ENCODE results near the gene DEFB121.
"Not testable (repeated sequence)": the region's sequence is repeated elsewhere in the genome, so short reads cannot be mapped to it uniquely, and the experiment has no call there.

Gene DEFB121, protein sequence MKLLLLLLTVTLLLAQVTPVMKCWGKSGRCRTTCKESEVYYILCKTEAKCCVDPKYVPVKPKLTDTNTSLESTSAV

DNA sequence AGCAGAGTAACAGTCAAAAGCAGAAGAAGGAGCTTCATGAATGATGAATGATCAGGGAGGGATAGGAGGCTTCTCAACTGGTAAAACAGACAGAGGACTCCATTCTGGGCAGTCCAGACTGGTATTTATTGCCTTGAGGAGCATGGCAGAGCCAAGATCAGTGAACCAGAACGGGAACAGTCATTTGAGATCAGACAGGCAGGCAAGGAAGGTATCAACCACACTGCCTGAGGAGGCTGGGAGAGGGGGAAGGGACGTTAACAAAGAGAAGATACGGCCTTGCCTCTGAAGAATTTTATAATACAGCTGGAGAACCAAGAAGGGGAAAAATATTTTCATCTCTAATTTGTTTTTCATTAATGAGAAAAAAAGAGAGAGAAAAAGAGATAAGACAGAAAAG is at the start of gene DEFB121:
Gene DEFB121 (minus strand): TSS at position 101 of the 400 bp plus-strand sequence. CDS start 63 bp downstream, at position 38.
- Histone ChIP-seq H3K4me1 (ENCODE audit: insufficient read depth, low read length) (no peaks in the 10 kb centered on the region), H3K9me3 (ENCODE audit: low read length) (no peaks in the 10 kb centered on the region), H3K4me3 (ENCODE audit: low read length) (no peak within 1 kb of the TSS), H2AFZ (ENCODE audit: low read depth, low read length) (no peak within 1 kb of the TSS), H3K36me3 (ENCODE audit: insufficient read depth, low read length) (no peaks in the 10 kb centered on the region), H3K27me3 (ENCODE audit: insufficient read depth, low read length) (no peaks in the 10 kb centered on the region)

DNA sequence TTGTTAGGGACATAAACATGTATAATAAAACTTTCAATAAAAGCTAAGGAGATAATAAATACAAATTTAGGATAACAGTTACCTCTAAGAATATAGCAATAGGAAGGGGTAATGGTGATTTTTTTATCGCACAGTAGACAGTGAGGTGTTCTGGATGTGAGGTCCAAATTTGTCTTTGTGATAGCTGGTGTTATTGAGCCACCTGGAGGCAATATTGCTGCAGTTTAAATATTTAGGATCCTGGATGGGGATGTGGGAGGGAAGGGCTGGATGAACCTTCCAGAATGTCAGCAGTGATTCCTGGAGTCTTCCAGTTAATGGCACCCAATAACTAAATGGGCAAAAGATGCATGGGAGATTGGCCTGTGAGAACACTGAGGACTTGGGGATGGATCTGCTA is 48.3 kb upstream of the DEFB121 start:
- Histone ChIP-seq H3K4me1 (ENCODE audit: insufficient read depth, low read length) (no peaks in the 10 kb centered on the region), H3K36me3 (ENCODE audit: insufficient read depth, low read length) (no peaks in the 10 kb centered on the region), H3K9me3 (ENCODE audit: low read length) (no peaks in the 10 kb centered on the region), H2AFZ (ENCODE audit: low read depth, low read length) (no peak overlapping the region), H3K4me3 (ENCODE audit: low read length) (no peak overlapping the region), H3K27me3 (ENCODE audit: insufficient read depth, low read length) (no peaks in the 10 kb centered on the region)

DNA sequence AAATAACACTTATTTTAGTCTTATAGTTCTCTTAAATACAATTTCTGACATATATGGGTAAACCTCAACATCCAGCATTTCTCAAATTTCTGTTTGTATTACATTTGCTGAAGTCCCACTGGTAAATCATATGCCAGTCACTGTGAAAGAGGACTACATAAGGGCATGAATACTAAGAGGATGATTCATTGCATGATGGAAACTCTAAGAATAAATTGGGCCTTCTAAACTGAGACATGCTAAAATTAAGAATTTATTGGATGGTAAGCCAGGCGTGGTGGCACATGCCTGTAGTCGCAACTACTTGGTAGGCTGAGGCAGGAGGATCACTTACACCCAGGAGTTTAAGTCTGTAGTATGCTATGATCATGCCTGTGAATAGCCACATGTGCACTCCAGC is 46.6 kb upstream of the DEFB121 start:
- Histone ChIP-seq H3K36me3 (ENCODE audit: insufficient read depth, low read length) (no peaks in the 10 kb centered on the region), H2AFZ (ENCODE audit: low read depth, low read length) (no peak overlapping the region), H3K27me3 (ENCODE audit: insufficient read depth, low read length) (no peaks in the 10 kb centered on the region), H3K4me1 (ENCODE audit: insufficient read depth, low read length) (no peaks in the 10 kb centered on the region), H3K4me3 (ENCODE audit: low read length) (no peak overlapping the region), H3K9me3 (ENCODE audit: low read length) (no peaks in the 10 kb centered on the region)

DNA sequence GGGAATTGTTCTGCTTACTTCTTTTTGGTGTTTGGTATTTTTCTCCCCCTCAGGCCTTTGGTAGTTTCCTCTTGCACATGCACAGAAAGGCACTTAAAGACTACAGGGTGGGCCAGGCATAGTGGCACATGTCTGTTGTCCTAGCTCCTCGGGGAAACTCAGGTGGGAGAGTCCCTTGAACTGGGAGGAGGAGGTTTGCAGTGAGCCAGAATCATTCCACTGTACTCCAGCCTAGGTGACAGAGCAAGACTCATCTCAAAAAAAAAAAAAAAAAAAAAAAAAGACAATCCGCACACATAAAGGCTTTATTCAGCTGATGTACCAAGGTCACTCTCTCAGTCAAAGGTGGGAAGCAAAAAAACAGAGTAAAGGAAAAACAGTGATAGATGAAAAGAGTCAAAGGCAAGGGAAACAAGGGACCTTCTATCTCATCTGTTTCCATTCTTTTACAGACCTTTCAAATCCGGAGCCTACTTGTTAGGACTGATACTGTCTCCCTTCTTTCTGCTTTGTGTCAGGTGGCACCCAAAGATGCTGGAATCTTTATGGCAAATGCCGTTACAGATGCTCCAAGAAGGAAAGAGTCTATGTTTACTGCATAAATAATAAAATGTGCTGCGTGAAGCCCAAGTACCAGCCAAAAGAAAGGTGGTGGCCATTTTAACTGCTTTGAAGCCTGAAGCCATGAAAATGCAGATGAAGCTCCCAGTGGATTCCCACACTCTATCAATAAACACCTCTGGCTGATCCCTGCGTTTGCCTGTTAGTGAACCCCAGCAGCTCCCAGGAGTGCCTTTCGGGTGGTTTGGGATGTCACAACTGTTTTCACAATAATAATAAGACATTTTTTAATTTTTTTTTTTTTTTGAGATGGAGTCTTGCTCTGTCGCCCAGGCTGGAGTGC is 43.7 kb upstream of the DEFB121 start:
- H3K36me3 ChIP-seq (ENCODE audit: insufficient read depth, low read length) = no peaks in the 10 kb centered on the region
- peaks cover 10% of the 10 kb centered on the region for H3K4me1 ChIP-seq (ENCODE audit: insufficient read depth, low read length)
- H3K27me3 ChIP-seq (ENCODE audit: insufficient read depth, low read length) = no peaks in the 10 kb centered on the region
- no peak overlapping the region for H2AFZ ChIP-seq (ENCODE audit: low read depth, low read length)
- no peak overlapping the region for H3K4me3 ChIP-seq (ENCODE audit: low read length)
- no peaks in the 10 kb centered on the region for H3K9me3 ChIP-seq (ENCODE audit: low read length)

DNA sequence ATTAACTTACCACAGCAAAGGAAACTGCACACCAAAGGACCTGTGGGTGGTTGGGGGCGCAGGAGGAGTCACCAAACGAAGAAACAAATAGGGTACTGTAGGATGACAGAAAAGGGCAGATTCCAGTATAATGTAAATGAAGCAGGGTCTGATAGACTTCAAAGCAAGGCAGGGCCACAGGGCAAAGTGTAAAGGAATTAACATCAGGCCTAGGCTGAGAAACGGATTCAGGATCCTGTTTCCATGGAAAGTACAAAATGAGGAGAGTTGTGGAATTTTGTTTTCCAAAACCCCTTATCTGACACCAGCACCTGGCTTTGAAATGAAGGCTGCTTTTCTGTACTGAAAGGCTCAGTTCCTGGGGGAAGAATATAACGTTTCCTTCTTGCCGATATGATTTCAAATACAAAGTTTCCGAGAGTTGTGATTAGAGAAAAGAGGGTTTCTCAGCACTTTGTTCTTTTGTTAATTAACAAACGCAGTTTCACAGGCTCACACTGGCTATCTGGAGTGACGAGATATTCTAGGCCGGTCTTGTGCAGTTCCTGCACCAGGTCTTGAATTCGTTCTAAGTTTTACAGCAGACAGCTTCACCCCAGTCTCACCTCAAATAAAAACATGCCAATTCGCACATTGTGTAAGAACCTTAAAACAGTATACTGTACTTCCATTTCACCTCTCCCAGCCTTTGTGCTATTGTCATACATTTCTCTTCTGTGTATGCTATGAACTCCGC is 40.2 kb upstream of the DEFB121 start:
- no peaks in the 10 kb centered on the region for H3K9me3 ChIP-seq (ENCODE audit: low read length)

DNA sequence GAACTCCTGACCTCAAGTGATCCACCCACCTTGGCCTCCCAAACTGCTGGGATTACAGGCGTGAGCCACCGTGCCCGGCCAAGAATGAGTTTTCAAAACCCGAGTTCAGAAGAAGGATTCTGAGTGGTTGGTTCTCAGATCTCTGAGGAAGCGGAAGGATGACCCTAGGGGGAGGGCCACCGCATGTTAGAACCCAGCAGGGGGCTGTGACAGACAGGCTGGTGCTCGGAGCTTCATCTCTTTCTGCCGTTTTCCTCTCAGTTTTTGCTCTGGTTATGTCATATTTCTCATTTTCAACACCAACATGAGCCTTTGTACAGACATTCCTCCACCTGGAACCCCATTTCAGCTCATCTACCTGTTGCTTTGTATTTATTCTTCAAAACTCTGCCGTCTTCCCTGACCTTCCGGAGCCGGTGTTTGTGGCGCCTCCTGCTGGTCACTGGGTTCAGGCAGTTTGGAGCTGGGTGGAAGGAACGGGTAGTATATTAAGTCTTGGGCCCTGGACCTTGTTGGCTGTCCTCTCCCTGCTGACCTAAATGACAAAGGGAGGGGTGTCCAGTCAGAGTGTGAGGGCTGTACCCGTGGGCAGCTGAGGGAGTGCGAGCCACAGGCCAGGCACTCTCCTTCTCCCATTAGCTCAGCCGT is 34.1 kb upstream of the DEFB121 start, which contains the start of gene DEFB123:
Gene DEFB123 (plus strand): TSS at position 621 of the 648 bp plus-strand sequence. CDS start 67 bp downstream, outside the sequence.
- Histone ChIP-seq H3K9me3 (ENCODE audit: low read length) (no peaks in the 10 kb centered on the region), H3K4me3 (ENCODE audit: low read length) (no peak within 1 kb of the TSS), H2AFZ (ENCODE audit: low read depth, low read length) (no peak within 1 kb of the TSS), H3K36me3 (ENCODE audit: insufficient read depth, low read length) (no peaks in the 10 kb centered on the region), H3K27me3 (ENCODE audit: insufficient read depth, low read length) (peaks cover 12% of the 10 kb centered on the region), H3K4me1 (ENCODE audit: insufficient read depth, low read length) (no peaks in the 10 kb centered on the region)

More for the DNA sequence above, 40.2 kb upstream of the DEFB121 start:
- Histone ChIP-seq H3K36me3 (ENCODE audit: insufficient read depth, low read length) (no peaks in the 10 kb centered on the region), H3K4me1 (ENCODE audit: insufficient read depth, low read length) (peaks cover 10% of the 10 kb centered on the region), H3K4me3 (ENCODE audit: low read length) (no peak overlapping the region), H3K27me3 (ENCODE audit: insufficient read depth, low read length) (peaks cover 12% of the 10 kb centered on the region), H2AFZ (ENCODE audit: low read depth, low read length) (peak overlapping the region; percentile 13)

DNA sequence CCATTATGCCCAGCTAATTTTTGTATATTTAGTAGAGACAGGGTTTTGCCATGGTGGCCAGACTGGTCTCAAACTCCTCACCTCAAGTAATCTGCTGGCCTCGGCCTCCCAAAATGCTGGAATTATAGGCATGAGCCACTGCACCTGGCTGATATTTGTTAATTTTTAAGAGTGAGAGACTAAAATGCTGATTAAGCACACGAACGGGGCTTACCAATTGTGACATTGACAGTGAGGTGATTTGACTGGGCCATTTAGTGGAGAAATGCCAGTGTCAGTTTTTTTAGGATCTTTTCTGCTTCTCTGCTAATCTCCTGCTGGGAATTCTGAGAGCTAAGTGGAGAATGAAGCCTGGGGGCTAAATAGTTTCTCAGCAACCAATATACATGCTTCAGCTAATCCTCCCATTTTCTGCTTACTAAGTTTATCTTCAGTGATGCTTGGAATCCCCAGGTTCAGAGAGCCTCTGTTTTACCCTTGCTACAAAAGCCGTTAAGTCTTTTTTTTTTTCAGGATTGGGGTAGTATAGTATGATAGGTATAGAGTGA is 24.6 kb upstream of the DEFB121 start:
- no peaks in the 10 kb centered on the region for H3K36me3 ChIP-seq (ENCODE audit: insufficient read depth, low read length)
- H3K4me3 ChIP-seq (ENCODE audit: low read length) = no peak overlapping the region
- no peaks in the 10 kb centered on the region for H3K4me1 ChIP-seq (ENCODE audit: insufficient read depth, low read length)
- H2AFZ ChIP-seq (ENCODE audit: low read depth, low read length) = no peak overlapping the region
- no peaks in the 10 kb centered on the region for H3K27me3 ChIP-seq (ENCODE audit: insufficient read depth, low read length)
- H3K9me3 ChIP-seq (ENCODE audit: low read length) = no peaks in the 10 kb centered on the region

DNA sequence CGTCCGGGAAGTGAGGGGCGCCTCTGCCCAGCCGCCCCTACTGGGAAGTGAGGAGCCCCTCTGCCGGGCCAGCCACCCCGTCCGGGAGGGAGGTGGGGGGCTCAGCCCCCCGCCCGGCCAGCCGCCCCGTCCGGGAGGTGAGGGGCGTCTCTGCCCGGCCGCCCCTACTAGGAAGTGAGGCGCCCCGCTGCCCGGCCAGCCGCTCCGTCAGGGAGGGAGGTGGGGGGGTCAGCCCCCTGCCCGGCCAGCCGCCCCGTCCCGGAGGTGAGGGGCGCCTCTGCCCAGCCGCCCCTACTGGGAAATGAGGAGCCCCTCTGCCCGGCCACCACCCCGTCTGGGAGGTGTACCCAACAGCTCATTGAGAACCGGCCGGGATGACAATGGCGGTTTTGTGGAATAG is 21.6 kb upstream of the DEFB121 start:
- H3K4me1 ChIP-seq (ENCODE audit: insufficient read depth, low read length); H3K27me3 ChIP-seq (ENCODE audit: insufficient read depth, low read length); H3K36me3 ChIP-seq (ENCODE audit: insufficient read depth, low read length); H3K4me3 ChIP-seq (ENCODE audit: low read length); H2AFZ ChIP-seq (ENCODE audit: low read depth, low read length); H3K9me3 ChIP-seq (ENCODE audit: low read length): not testable (repeated sequence)

DNA sequence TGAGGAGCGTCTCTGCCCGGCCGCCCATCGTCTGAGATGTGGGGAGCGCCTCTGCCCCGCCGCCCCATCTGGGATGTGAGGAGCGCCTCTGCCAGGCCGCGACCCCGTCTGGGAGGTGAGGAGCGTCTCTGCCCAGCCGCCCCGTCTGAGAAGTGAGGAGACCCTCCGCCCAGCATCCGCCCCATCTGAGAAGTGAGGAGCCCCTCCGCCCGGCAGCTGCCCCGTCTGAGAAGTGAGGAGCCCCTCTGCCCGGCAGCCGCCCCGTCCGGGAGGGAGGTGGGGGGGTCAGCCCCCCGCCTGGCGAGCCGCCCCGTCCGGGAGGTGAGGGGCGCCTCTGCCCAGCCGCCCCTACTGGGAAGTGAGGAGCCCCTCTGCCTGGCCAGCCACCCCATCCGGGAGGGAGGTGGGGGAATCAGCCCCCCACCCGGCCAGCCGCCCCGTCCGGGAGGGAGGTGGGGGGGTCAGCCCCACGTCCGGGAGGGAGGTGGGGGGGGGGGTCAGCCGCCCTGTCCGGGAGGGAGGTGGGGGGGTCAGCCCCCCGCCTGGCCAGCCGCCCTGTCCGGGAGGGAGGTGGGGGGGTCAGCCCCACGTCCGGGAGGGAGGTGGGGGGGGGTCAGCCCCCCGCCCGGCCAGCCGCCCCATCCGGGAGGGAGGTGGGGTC is 21.0 kb upstream of the DEFB121 start:
- not testable (repeated sequence) for H3K4me3 ChIP-seq (ENCODE audit: low read length); H3K4me1 ChIP-seq (ENCODE audit: insufficient read depth, low read length); H3K9me3 ChIP-seq (ENCODE audit: low read length); H2AFZ ChIP-seq (ENCODE audit: low read depth, low read length); H3K27me3 ChIP-seq (ENCODE audit: insufficient read depth, low read length); H3K36me3 ChIP-seq (ENCODE audit: insufficient read depth, low read length)

DNA sequence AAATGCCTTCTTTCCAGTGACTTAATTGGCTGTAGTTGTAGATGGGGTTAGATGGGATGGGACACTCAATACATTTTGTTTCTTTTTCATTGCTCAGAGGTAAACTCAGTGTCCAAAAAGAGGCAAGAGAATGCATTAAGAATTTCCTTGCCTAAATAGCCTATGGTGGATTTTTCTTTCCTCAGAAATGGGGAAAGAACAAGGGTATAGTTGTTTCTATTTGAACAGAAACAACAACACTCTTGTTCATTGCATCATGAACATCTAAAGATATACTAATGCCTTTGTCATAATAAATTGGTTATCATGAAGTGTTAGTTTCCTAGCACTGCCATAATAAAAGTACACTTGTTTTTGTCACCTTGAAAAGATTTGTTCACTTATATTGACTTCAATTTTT is 19.8 kb upstream of the DEFB121 start:
- Histone ChIP-seq H3K36me3 (ENCODE audit: insufficient read depth, low read length) (no peaks in the 10 kb centered on the region), H3K4me1 (ENCODE audit: insufficient read depth, low read length) (no peaks in the 10 kb centered on the region), H3K27me3 (ENCODE audit: insufficient read depth, low read length) (no peaks in the 10 kb centered on the region), H2AFZ (ENCODE audit: low read depth, low read length) (no peak overlapping the region), H3K9me3 (ENCODE audit: low read length) (no peaks in the 10 kb centered on the region), H3K4me3 (ENCODE audit: low read length) (no peak overlapping the region)

DNA sequence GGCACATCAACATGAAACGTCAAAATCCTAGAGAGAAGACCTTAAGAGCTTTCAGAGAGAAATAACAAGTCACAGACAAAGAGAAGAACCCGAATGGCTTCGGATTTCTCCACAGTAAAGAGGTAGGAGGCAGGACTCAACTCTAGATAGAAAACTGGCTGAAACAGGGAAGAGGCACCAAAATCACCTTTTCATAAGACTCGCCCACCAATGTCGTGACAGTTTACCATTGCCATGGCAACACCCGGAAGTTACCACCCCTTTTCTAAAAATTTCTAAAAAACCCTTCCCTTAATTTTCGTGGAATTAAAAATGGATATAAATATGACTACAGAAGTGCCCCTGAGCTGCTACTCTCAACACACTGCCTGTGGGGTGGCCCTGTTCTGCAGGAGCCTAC is 12.3 kb upstream of the DEFB121 start:
- no peak overlapping the region for H3K4me3 ChIP-seq (ENCODE audit: low read length)
- H3K36me3 ChIP-seq (ENCODE audit: insufficient read depth, low read length) = no peaks in the 10 kb centered on the region
- H3K9me3 ChIP-seq (ENCODE audit: low read length) = no peaks in the 10 kb centered on the region
- no peaks in the 10 kb centered on the region for H3K4me1 ChIP-seq (ENCODE audit: insufficient read depth, low read length)
- no peaks in the 10 kb centered on the region for H3K27me3 ChIP-seq (ENCODE audit: insufficient read depth, low read length)
- no peak overlapping the region for H2AFZ ChIP-seq (ENCODE audit: low read depth, low read length)

DNA sequence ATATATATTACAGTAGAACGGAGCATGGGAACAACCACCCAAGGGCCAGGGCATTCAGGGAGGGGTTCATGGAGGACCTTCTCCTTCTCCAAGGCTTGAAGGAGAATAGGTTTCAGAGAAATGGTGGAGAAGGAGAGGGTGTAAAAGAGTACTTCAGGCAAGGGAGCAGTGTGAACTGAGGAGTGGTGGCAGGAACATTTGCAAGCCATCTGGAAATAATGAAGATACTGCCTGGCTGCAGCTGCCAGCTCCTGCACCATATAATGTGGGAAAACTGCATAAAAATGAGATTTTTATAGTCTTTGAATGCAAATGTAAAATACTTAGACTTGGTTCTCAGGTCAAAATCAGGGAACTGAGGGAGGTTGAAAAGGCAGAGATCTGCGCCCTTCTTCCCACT is 9.6 kb upstream of the DEFB121 start:
- Histone ChIP-seq H3K4me3 (ENCODE audit: low read length) (no peak overlapping the region), H2AFZ (ENCODE audit: low read depth, low read length) (no peak overlapping the region), H3K4me1 (ENCODE audit: insufficient read depth, low read length) (no peaks in the 10 kb centered on the region), H3K36me3 (ENCODE audit: insufficient read depth, low read length) (no peaks in the 10 kb centered on the region), H3K9me3 (ENCODE audit: low read length) (no peaks in the 10 kb centered on the region), H3K27me3 (ENCODE audit: insufficient read depth, low read length) (no peaks in the 10 kb centered on the region)

All from neuron (in vitro differentiated cells).